Measurements from ENCODE around the gene PIM3.

The PIM3 gene

DNA sequence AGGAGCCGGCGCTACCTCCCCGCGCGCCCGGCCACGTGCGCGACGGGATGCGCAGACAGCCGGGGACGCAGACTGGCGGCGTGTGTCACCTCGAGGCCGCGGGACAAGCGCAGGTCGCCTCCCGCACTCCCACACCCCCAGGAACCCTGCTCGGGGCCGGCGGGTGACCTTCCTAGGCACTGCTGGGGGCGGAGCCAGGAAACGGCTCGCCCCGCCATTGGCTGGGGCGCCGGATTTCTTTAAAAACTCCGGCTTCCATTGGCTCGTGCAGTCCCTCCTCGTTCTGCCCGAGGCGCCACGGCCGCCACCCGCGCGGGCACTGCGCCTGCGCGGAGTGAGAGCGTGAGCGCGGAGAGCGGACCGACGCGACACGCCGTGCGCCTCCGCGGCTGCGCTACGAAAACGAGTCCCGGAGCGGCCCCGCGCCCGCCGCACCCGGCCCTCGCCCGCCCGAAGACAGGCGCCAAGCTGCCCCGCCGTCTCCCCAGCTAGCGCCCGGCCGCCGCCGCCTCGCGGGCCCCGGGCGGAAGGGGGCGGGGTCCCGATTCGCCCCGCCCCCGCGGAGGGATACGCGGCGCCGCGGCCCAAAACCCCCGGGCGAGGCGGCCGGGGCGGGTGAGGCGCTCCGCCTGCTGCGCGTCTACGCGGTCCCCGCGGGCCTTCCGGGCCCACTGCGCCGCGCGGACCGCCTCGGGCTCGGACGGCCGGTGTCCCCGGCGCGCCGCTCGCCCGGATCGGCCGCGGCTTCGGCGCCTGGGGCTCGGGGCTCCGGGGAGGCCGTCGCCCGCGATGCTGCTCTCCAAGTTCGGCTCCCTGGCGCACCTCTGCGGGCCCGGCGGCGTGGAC lies at the start of gene PIM3:
PIM3 (plus strand) TSS at position 614 of the 846 bp plus-strand sequence; CDS start at position 790, 176 bp downstream.
- DNase-seq (ENCODE audit: low read depth in 2 of 2) = peak; percentile 94 to 95

DNA sequence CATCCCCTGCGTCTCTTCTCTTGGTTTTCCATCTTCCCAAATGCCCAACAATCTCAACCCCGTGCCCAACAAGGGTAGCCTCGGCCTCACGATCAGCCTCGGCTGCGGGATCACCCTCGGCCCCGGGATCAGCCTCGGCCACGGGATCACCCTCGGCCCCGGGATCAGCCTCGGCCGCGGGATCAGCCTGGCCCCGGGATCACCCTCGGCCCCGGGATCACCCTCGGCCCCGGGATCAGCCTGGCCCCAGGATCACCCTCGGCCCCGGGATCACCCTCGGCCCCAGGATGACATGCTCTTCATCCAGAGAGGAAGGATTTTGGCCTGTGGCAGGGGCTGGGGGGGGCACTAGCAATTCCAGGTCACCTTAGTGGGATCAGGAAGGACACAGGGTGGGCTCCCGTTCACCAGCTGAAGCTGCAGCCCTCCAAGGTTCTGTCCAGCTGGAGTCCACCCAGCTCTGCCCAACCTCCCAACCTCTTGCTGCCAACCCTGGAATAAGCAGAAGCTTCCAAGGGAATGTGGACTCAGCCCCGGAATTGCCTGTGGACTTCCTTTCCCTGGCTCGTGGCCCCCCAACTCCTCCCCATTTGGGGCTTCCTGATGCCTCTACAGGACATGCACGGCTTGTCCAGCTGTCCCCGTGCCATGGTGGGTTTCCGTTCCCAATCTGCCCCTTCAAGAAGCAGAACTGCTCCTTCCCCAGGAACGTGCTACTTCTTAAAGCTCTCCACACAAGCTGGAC lies 48.5 kb upstream of the PIM3 start:
- DNase-seq (ENCODE audit: low read depth in 2 of 2) = no peak

DNA sequence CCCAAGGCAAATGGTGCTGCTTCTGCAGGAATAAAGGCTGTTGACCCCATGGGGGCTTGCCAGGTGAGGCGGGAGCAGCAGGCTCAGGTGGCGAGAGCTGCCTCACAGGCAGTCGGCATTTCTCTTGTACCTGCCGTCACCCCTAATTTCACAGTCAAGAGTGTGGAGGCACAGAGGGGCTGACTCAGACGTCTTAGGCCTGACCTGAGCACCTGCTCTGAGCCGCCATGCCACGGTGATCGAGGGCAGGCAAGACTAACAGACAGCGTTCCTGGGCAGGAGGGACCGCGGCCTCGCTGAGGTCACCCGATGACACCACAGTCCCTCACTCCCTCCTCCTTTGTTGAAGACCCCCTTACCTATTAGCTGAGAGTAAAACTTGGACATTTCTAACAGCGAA lies 47.5 kb upstream of the PIM3 start:
- DNase-seq (ENCODE audit: low read depth in 2 of 2) = no peak

DNA sequence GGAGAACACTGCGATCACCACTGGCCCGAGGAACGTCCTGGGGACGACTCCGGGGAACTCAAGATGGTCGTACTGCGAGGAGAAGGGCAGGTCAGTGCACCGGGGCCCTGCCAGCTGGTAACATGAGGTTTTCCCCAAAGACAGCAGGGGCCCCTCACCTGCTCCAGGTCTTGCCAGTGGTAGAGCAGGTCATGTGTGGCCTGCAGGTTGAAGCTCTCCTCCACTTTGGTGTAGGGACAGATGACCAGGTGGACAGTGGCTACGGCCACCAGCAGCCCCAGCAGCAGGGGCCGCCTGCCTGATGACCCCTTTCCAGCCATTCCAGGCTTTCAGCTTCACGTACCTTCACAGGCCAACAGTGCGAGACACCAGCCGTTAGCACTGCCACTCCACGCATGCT lies 47.1 kb upstream of the PIM3 start:
- DNase-seq (ENCODE audit: low read depth in 2 of 2) = no peak

DNA sequence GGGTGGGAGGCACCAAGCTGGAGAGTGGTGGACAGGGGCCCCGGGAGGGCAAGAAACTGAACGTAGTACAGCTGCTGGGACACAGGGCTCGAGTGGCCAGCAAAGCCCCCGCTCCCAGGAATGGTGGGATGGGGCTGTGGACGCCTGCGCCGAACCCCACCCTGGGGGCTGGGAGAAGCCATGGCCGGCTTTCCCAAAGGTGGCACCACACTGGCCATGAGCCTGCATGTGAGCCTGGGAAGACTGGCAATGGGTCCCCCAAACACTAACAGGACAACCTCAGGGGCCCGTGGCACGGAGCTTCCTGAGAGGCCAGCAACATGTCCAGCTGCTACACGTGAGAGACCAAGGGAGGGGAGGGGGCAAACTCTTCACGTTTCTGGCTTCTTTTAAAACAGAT lies 46.3 kb upstream of the PIM3 start:
- DNase-seq (ENCODE audit: low read depth in 2 of 2) = no peak

DNA sequence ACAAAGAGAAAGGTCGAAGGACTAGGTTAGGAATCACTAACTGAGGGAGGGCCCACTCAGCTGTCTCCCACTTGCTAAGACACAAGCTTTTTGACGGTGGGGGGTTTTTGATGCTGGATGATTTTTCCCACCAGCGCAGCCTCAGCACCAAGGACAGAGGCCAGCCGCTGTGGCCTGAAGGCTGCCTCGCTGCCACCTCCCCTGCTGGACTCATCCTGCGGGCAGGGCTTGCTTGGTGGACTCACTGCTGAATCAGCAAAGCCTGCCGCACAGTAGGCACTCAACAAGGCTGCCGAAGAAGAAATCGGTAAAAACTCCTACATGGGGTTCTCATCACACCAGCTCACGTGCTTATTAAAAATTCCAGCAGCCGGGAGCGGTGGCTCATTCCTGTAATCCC lies 45.0 kb upstream of the PIM3 start:
- no peak for DNase-seq (ENCODE audit: low read depth in 2 of 2)

DNA sequence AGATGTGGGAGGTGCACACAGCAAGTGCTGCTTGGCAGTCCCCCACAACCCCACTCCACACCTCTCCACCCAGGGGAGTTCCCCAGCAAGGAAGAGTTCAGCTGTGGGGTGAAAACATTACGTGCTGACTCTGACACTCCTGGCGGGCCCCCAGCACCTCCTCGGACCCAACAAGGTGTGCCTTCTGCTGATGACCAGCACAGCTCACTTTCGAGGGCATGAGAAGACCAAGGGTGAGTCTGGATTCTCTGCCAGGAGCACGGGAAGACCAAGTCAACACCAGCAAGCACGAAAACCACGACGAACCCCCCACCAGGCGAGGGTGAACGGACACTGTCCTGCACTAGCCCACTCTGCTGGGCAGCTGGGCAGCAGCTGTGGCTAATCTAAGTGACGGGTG lies 43.7 kb upstream of the PIM3 start:
- DNase-seq (ENCODE audit: low read depth in 2 of 2) = no peak

DNA sequence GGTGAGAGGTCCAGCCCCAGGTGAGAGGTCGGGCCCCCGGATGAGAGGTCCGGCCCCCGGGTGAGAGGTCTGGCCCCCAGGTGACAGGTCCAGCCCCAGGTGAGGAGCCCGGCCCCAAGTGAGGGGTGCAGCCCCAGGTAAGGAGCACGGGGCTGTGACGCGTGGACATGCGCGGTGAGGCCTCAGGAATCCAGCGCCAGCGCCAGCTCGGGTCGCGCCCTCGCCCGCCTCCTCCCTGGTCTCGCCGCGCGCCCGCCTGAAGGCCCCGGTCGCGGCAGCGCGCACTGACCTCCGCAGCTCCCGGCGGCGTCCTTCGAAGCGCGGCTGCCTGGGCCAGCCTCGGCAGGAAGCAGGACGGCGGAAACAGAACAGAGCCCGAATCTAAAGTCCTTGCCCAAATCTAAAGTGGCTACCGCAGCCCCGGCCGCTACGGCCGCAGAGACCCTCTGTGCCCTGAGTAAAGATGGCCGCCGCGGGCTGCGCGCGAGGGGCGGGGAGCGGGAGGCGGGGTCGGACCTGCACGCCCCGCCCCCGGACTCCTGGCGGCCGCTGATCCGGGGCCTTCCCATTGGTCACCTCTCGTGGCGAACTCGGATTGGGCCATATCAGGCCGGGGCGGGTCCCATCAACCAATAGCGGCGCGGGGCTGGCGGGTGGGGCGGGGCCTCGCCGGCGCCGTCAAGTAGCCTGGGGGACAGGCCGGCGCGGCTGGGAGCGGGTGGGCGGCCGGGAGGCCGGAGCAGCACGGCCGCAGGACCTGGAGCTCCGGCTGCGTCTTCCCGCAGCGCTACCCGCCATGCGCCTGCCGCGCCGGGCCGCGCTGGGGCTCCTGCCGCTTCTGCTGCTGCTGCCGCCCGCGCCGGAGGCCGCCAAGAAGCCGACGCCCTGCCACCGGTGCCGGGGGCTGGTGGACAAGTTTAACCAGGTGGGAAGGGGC lies 42.3 kb upstream of the PIM3 start, which contains the start of the genes ALG12 and CRELD2:
ALG12 (minus strand) TSS at position 465 of the 937 bp plus-strand sequence. CDS start 4,673 bp downstream, outside the sequence.
CRELD2 (plus strand) TSS at position 661 of the 937 bp plus-strand sequence; CDS start at position 797, 136 bp downstream.
- peak; percentile 94 for DNase-seq (ENCODE audit: low read depth in 2 of 2)

DNA sequence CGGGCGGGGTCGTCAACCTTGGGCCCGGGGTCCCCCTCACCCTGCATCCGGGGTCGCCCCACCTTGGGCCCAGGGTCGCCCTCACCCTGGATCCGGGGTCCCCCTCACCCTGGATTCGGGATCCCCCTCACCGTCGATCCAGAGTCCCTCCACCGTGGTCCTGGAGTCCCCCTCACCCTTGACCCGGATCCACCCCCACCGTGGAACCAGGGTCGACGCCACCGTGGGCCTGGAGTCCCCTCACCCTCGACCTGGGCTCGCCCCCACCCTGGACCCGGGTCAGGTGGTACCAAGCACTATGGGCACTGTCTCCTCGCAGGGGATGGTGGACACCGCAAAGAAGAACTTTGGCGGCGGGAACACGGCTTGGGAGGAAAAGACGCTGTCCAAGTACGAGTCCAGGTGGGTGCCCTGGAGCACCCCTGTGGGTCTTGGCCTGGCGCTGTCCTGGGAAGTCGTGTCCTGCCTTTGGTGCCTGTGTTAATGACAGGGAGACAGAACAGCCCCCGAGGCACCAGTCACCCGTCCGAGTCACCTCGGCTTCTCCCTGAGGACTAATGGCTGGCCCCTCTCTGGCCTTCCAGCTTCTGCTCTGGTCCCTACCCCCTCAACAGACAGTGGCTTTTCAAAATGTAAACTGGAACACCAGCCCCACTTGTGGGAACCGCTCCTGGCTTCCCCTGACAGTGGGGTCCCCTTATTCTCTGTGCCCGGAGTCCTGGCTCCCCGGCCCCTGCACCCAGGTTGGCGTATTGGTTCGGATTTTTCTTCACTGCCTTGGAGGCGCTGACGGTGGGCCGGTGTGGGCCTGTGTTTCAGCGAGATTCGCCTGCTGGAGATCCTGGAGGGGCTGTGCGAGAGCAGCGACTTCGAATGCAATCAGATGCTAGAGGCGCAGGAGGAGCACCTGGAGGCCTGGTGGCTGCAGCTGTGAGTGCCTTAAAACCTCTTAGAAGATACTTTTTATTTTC lies 41.4 kb upstream of the PIM3 start:
- DNase-seq (ENCODE audit: low read depth in 2 of 2) = no peak

DNA sequence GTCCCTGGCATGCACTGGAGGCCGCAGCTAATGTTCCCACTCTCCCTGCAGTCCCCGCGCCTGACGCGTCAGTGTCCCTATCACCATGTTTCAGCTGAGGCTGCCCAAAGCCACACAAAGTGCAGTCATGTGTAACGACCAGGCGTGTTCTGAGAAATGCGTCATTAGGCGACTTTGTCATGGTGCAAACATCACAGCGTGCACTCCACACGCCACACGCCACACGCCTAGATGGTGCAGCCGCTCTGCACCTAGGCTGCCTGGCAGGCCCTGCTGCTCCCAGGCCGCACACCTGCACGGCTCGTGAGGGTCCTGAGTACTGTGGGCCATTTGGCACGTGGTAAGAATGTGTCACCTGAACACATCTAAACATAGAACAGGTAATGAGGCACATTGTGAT lies 39.7 kb upstream of the PIM3 start:
- DNase-seq (ENCODE audit: low read depth in 2 of 2) = no peak

DNA sequence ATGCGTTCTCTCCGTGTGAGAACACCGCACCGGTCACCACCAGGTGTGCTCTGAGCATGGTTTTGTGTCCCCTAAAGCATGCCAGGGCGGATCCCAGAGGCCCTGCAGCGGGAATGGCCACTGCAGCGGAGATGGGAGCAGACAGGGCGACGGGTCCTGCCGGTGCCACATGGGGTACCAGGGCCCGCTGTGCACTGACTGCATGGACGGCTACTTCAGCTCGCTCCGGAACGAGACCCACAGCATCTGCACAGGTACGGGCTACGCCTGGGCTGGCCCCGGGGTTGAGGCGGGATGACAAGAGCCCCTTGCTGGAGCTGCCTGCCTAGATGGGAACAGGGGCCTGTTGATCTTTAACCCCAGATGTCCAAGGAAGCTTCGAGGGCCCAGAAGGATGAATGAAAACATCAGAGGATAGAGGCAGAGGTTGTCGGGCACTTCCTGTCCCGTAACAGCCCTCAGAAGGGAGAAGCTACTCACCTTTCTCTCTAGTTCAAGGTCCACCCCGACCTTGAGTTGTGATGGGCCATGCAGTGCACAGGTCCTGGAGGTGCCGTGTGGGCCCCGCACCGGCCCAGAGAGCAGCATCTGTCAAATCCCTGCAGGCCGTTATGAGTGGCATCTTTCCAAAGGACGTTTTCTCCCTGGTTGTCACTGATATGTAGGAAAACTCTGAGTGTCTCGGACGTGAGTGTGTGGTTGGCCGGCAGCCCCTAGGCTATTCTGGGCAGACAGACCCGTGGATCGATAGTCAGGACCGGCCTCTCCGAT lies 38.9 kb upstream of the PIM3 start:
- DNase-seq (ENCODE audit: low read depth in 2 of 2) = no peak

DNA sequence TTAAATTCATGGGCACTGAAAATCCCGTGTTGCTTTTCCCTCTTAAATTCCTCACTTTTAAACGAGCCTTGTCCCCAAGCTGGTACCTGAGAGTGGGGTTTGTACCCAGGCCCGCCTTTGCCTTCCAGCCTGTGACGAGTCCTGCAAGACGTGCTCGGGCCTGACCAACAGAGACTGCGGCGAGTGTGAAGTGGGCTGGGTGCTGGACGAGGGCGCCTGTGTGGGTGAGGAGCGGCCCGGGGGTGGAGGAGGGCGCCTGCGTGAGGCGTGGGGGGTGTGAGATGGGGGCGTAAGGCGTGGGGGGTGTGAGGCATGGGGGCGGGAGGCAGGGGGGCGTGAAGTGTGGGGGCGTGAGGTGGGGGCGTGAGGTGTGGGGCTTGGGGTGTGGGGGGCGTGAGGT lies 38.1 kb upstream of the PIM3 start:
- DNase-seq (ENCODE audit: low read depth in 2 of 2) = no peak

DNA sequence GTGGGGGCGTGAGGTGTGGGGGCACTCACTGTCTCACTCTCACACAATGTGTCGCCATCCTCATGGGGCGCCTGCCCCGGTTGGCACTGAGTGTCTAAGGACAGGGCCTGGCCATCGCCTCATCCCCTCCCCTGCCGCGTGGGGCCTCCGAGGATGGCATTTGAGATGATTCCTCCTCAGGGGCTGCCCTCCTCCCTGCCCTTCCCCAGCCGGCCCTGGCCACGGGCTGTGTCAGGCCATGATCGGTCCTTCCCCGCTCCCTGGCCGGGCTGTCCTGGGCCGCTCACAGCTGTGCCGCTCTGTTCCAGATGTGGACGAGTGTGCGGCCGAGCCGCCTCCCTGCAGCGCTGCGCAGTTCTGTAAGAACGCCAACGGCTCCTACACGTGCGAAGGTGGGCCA lies 37.6 kb upstream of the PIM3 start:
- no peak for DNase-seq (ENCODE audit: low read depth in 2 of 2)

DNA sequence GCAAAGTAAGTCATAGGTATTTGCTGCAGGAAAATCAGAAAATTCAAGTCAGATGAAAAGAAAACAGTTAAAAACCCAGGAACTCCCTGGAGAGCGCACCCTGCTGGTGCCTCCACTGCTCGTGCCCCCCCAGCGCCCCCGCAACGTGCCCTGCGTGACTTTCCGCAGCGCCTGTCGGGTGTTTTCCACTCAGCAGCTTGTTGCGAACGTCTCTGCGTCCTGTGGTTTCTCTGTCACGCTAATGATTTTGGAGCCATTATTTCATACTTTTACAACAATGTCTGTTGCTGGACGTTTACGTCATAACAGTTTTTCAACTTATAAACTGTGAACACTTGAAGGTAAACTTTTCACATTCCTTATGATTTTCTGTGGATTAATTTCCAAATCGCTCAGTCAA lies 37.1 kb upstream of the PIM3 start:
- DNase-seq (ENCODE audit: low read depth in 2 of 2) = no peak

DNA sequence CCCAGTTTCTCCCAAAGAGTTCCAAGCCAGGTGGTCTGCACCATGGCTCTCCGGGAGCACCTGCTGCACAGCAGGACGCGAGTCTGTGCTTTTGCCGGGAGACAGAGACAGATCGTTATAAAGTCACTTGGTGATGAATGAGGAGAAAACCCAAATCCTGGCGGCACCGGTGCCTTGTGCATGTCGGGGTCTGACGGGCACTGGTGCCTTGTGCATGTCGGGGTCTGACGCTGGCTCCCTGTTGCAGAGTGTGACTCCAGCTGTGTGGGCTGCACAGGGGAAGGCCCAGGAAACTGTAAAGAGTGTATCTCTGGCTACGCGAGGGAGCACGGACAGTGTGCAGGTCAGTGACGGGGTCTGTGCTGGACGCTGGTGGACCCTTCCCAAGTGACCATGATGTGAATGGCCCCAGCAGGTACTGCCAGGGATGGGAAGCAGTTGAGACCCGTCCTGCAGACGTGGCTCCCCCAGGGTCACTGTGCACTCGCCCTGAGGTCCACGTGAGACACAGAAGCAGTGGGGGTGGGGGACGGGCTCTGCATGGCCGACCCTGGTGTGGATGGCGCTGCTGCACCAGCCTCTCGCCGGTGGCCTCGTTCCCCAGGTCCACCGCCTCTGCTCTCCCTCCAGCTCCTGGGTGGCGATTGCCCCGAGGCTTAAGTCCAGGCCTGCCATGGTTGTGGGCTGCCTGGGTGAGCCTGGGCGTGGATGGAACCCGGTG lies 36.3 kb upstream of the PIM3 start:
- no peak for DNase-seq (ENCODE audit: low read depth in 2 of 2)

DNA sequence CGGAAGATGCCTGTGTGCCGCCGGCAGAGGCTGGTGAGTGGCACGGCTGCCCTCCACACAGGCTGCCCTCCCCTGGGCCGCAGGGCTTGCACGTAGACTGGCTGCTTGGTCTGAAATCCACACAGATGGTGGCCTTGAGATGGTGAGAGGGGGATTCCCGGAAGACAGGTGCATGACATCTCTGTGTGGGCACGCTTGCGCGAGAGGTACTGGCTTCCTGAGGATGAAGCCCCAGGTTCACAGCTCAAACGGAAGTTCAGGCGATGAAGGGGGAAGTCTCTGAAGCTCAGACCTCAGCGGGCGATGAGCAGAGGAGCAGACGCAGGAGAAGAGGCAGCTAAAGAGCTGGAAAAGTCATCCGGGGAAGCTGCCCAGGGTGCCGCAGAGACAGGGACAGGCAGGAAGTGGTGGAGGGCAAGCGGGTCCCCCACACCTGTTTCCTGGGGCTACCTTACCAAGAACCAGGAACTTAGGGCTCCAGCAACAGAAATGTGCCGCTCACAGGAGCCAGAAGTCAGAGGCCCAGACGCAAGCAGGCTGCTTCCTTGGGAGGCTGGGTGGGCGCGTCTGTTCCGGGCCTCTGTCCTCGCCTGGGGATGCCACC lies 34.9 kb upstream of the PIM3 start:
- DNase-seq (ENCODE audit: low read depth in 2 of 2) = no peak

DNA sequence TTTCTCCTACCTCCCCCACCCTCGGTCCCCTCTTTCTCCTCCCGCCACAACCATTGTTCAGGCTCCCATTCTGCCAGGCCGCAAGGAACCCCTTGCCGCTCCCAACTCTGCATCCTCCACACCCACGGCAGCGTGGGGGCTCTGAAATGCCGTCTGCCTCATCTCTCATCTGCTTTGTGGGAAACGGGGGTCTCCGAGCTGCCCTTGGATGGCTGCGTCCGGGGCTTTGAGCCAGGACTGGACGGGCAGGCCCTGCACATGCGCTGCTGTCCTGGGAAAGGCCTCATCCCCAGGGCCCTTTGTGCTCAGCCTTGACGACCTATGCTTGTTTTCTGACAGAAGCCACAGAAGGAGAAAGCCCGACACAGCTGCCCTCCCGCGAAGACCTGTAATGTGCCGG lies 33.7 kb upstream of the PIM3 start:
- no peak for DNase-seq (ENCODE audit: low read depth in 2 of 2)

DNA sequence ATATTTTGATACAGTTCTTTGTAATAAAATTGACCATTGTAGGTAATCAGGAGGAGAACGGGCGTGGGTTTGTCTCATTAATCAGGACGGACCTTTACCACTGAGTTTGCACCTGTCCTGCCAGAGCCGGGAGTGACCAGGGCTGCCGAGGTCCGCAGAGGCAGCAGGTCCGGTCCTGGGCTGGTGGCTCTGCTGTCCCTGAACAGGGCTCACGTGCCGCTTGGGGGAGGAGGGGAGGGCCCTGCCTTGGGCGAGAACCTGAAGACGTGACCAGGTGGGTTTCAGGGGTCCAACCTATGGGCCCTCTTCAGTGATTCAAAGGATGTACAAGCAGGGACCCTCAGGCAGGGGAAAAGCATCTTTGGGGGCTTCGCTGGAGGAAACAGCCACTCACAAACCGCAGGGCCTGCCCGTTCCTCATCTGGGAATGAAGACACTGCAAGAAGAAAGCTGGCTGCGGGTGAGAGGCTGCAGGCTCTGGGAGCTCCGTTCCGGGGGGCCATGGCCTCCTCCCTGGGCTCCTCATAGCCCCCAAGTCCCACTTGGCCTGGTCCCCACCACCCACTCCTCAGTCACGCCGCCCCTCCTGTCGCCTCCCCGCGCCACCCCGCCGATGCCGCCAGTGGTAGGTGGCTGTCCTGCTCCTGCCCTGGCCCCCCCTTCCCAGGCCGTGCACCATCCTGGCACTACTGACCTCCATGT lies 32.9 kb upstream of the PIM3 start:
- no peak for DNase-seq (ENCODE audit: low read depth in 2 of 2)
